Left lobe of liver (tissue), 2 donors: ENCODE results near the gene RGS16. TPM values are rescaled to one million over a fixed set of nuclear protein-coding genes. Genes with fewer than 3 reads are reported as not detected.
A peak's percentile ranks its signal among the peaks of the same experiment; 100 is the strongest.
"Not testable (repeated sequence)": the region's sequence is repeated elsewhere in the genome, so short reads cannot be mapped to it uniquely, and the experiment has no call there.

Experiments used
- ATAC-seq: fragments of 200-7000 bp; cut with Tn5 transposase; one replicate; pipeline ENCODE4 v1.9.1; 2020; ENCODE audit warnings: mild to moderate bottlenecking, moderate library complexity
- DNase-seq: peaks from one replicate; pipeline ENCODE4 v3.0.0-alpha.2; 2020; ENCODE audit warnings: low spot score
- total RNA-seq: library from RNA; stranded (reverse); gene quantifications from one replicate; pipeline ENCODE4 v1.2.1, GENCODE V29; 2021
- donor health status: DM: no; HTN: no; CAD: no; lungs with moderate emphysema.
- donor health status: DM: no; HTN: yes; CAD: no.

The RGS16 gene, protein sequence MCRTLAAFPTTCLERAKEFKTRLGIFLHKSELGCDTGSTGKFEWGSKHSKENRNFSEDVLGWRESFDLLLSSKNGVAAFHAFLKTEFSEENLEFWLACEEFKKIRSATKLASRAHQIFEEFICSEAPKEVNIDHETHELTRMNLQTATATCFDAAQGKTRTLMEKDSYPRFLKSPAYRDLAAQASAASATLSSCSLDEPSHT
- total RNA-seq: 0.15 TPM

DNA sequence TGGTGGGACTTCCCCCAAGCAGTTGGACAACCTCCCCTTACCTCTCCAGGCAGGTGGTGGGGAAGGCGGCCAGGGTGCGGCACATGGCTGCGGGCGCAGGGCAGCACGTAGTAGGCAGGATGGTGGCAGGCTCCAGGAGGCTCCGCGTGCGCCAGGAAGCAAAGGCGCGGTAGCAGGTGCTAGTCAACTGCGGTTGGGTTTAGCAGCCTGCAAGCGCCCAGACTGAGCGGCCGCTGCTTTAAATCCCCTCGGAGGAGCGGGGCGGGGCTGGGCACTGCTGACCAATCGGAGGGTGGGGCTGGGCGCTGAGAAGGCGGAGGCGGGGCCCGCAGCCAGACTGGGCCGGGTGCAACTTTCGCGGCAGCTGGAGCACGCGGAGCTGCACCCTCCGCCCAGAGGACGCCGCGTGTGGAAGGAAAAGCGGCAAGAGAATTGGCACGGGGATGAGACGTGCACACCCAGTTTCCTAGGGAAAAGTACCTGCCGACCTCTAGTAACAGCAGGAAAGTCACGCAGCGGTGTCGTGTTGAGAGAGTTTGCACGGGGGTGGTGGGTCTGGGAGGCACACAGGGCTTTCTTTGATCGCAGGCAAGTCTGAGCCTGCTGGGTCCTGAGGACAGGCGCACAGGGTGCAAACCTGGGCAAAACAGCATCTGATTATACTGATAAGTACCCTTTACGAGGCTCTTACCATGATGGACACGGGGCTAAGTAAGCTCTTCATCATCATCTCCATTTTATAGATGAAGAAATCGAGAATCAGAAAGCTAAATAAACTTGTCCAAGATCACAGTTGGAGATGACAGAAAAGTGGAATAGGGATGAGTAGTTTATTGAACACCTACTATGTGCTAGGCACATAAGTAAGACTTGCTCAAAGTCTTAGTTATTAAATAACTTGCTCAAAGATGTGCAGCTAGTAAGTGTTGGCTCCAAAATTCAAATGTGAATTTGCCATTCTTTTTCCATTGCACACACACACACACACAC, at the start of gene RGS16:
Gene RGS16, minus strand, starts transcription at position 215 of the 990 bp plus-strand sequence. Its CDS starts 130 bp downstream, at position 85.
- DNase-seq (peak; percentile 94), ATAC-seq (peak; percentile 94)

DNA sequence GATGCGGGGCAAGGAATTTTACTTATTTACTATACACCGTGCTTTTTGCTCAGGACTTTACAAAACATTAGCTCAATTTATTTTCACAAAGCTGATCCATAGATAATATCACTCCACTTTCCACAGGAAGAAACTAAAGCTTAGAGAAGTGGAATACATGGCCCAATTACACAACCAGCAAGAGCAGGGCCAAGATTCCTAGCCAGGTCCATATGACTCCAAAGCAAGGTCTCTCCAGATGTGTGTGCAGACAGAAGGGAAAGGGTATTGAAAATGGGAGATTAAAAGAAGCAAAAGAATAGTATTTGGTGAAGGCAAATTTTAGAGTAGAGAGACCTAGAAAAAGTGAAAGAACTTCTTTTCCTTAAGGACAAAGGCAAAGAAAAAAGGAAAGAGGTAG, 49.8 kb upstream of the RGS16 start:
- no peak for DNase-seq
- no peak for ATAC-seq

DNA sequence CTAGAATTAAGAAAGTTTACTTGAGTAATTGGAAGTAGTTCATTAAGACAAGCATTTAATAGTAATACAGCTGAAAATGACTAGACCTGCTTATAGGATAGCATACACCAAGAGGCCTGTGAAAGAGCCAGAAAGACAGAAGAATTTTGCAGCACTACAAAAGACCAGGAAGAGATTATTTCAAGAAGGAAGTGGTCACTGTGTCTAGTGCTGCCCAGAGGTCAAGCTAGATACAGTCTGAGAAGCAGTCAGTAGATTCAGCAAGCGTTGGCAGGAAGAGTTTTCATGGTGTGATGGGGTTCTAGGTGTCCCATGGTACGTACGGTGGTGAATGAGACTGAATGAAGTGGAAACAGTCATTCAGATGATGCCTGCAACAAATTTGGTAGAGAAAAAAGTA, 48.7 kb upstream of the RGS16 start:
- DNase-seq: no peak
- no peak for ATAC-seq

DNA sequence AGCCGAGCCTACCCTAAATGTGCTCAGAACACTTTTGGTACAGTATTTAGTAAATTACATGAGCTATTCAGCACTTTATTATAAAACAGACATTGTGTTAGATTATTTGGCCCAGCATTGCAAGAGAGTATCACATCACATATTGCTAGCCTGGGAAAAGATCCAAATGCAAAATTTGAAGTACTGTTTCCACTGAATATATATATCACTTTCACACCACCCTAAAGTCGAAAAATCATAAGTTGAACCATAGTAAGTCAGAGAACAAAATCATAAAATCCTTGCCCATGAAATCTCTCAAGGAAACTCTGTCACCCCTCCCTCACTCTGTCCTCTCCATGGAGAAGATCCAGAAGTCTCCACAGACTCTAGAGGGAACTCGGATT, 47.1 kb upstream of the RGS16 start:
- DNase-seq (no peak), ATAC-seq (no peak)

DNA sequence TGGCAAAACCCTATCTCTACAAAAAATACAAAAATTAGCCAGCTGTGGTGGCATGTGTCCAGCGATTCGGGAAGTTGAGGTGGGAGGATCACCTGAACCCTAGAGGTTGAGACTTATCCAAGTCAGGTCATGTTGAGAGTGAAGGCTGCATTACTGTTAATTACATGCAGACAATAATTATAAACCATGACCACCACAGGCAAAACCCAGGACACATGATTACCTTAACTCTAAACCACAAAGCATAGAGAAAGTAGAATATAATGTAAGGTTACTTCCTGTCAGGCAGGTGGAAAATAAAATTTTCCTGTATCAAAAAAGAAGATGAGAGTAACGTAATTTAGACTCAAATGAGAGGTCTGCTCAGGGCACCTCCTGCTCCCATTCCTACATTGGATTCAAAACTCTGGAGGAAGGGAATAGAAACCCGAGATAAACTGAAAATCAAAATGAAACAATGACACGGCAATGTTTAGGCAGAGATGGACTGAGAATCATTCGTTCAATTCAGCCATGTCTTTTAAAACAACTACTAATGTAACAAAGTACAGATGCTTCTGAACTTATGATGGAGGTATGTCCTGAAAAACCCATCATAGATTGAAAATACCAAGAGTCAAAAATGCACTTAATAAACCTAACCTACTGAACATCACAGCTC, 46.6 kb upstream of the RGS16 start:
- DNase-seq (no peak), ATAC-seq (no peak)

DNA sequence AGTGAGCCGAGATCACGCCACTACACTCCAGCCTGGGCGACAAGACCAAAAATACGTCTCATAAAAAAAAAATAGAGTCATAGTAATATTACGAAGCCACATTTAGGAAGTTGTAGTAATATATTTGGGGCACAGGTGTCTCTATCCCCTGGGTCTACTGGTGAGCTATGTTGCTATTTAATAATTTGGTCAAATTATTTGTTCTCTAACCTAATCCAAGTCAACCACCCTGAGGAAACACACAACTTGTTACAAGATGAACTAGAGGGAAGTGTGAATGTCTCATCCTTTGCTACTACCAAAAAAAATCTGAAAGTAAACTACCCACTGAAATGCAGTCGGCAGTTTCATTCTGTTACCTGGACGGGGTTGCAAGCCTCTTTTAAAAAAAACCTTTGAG, 44.9 kb upstream of the RGS16 start:
- no peak for DNase-seq
- no peak for ATAC-seq

DNA sequence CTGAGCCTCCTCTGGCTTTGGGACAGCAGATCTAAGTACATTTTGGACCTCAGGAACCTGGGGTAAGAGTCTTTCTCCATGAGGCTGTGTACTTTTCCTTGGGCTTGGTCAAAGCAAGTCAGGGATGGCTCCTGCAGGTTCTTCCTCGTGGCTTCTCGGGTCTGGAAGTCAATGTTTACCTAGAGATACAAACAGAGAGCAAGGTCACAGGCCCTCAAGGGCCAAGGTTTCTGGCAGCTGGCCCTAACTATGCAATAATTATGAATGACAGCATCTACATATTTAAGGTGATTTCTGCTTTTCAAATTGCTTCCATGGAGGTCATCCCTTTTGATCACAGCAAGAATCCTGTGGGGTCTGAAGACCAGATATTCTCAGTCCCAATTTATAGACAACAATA, 42.5 kb upstream of the RGS16 start:
- no peak for DNase-seq
- ATAC-seq: no peak

DNA sequence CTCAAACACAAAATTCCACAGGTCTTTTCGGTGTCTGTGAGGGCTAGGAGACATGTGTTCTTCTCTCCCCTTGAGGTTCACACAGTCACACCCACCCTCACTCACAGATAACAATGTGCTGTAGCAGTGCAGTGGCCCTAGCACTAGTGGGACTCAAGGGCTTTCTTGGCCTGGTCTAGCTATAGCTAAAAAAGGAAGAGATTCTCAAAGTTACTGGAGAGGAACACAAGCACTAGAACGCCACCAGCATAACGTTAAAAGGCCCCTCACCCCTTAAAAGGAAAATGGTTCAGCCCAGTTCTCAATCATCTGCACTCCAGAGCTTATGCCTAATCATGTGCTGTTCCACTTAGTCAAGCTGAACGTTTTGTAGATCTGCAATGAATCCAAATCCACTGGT, 40.7 kb upstream of the RGS16 start:
- DNase-seq (no peak), ATAC-seq (no peak)

DNA sequence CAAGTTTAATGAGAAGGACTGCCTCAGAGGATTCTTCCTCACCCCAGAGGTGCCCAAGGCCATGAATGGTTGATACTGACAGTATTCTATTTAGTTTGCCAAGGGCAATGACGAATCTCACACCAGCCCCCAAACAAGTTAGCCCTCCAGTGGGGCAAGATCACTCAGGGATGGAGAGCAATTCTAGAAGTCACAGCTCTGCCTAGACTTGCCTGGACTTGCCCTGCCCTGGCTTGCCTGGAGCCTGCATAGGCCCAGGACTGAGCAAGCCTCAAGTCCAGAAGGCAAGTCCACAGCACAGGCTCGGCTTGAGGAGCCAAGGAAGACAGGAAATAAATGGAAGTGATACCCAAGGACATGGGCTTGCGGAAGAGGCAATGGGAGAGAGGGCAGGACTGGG, 39.5 kb upstream of the RGS16 start:
- no peak for DNase-seq
- ATAC-seq: no peak

DNA sequence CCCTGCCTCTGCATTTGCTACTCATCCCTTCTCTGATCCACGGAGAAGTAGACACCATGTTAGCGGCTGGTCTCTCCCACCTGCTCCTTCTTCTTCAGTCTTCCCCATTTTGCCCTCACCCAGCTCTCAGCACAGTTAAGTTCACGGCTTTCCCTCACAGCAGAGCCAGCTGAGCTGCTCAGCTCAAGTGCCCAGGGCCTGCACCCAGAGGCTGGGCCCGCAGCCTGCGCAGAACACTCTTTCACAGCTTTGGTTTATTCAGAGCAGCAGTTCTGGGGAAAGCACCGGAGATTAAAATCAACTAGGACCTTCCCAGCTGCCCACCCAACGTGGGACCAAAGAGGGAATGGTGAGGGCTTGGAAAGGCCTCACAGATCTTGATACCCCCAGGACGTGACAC, 38.3 kb upstream of the RGS16 start:
- ATAC-seq: no peak
- no peak for DNase-seq

DNA sequence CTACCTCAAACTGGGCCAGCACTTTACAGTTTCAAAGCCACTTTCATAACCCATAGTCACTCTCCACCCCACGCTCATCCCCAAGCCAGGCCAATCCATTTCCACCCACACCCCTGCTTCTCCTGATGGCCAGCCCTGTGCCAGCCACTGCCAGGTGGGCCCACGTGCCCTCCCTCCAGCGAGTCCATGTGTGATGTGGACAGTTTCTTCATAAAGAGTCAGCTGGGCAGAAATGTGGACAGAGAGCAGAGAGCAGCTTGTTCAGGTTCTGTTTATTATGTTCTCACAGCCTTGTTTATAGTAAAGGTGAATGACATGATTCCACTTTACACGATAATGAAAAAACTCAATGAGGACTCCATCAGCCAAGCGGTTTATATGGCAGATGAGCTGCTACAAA, 37.4 kb upstream of the RGS16 start:
- peak; percentile 60 for DNase-seq
- ATAC-seq: peak; percentile 82

DNA sequence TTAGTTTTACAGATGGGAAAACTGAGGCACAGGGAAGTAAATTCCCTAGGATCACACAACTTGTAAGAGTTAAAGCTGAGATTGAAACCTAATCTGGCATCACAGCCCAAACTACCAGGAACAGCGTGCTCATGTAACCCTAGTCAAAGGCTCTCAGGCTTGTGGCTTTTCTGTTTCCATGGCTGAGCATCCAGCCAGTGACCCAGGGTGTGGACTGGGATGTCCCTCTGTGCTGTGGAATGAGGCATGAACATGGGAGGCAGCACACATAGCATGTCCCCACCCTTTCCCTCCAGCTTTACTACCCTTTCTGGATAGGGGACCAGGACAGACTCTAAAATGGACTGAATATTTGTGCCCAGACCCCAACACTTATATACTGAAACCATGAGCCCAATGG, 35.1 kb upstream of the RGS16 start:
- DNase-seq (no peak), ATAC-seq (no peak)

DNA sequence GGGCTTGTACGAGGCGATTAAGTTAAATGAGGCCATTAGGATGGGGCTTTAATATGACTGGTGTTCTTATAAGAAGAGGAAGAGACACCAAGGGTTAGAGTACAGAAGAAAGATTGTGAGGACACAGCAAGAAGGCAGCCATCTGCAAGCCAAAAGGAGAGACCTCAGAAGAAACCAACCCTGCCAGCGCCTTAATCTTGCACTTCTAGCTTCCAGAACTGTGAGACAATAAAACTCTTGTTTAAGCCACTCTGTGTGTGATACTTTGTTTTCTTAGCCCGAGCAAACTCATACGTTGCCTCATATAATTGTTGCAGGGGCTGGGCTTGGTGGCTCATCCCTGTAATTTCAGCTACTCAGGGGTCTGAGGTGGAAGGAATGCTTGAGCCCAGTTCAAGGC, 33.6 kb upstream of the RGS16 start:
- ATAC-seq (no peak), DNase-seq (no peak)

DNA sequence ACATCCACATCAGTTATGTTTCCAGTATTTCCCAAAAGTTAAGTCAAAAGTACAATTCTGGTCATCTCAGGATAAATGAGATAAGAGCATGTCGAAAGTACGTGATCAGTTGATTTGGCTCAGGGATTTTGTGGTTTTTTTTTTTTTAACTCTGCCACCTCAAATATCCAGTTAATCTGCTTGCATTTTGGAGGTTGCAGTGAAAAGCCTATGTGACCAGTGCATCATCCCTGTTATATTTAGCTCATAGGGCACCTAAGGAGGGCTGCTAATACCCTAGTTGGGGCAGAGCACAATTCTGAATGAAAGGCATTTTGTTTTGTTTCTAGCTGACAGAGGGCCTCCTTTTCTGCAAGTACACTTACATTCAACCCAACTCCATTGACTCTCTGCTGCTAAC, 31.7 kb upstream of the RGS16 start:
- ATAC-seq (peak; percentile 38), DNase-seq (no peak)

DNA sequence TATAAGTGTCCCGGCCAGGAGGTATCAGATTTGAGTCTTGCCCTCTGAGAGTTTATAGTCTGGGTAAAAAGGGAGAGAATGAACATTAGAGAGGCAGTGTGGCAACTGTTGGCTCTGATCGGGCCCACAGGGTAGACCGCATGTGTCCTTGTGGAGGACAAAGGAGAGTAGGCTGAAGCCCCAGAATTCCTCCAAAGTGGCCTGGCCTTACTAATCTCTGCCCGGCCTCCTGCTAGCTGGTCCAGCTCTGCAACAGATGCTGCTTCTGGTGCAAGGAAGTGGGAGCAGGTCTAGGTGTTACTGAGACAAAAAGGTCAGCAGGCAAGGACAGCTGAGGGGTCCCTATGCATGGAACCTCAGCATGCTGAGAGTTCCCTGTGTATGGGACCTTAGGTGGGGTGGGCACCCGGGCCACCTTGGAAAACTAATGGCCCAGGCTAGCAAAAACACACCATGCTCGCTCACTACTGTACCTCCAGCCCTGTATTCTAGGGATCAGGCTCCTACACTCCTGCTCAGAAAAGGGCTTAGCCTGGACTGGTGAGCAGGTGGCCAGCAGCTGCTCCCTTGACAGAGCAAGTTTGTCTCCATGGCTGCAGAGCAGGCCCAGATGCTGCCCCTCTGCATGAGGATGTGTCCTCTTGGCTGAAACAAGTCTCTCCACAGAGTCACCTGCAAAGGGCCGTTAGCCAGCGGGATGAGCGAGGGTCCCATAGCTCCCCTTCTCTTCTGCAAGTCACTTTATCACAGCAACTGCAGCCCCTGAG, 30.3 kb upstream of the RGS16 start:
- DNase-seq: no peak
- ATAC-seq: no peak

DNA sequence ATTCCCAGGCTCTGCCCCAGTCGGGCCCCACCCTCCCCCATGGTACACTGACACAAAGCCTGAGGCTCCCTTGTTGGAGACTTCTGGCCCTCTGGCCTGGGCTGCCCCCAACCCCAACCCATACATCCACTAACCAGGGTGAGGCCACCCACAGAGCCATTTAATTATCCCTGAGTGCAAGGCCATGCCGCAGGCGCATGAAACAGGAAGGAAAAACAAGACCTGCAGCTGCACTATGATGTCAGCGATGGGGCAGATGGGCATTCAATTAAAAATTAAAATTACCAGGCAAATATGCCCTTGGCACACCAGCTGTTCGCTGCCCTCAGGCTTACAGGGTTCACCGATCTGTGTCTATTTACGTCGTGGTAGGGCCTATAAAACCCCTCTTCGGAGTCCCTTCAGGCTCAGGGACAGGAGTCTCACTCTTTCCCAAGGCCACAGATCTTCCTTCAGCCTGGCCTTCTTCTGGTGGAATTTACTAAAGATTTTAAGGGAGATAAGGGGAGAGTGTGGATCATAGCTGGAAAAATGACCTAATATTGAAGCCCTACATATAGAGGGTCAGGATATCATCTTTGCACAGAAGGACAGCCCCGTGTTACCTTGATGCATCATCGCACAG, 29.6 kb upstream of the RGS16 start:
- no peak for ATAC-seq
- DNase-seq: no peak

DNA sequence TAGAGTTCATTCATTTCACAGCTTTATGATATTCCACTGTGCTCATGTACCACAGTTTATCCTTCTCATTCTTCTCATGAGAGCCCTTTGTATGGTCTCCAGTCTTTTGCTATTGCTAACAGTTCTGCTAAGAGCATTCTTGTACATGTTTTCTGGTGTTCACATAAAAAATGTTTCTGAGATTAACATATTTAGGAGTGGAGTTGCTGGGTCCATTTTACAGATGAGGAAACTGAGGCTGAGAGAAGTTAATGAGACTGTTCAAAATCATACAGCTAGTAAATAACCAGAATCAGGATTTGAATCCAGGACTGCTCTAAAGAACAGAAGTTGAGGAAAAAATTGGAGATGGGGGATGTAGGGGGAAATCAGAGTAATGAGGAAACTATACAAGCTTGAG, 28.8 kb upstream of the RGS16 start:
- ATAC-seq (no peak), DNase-seq (no peak)

DNA sequence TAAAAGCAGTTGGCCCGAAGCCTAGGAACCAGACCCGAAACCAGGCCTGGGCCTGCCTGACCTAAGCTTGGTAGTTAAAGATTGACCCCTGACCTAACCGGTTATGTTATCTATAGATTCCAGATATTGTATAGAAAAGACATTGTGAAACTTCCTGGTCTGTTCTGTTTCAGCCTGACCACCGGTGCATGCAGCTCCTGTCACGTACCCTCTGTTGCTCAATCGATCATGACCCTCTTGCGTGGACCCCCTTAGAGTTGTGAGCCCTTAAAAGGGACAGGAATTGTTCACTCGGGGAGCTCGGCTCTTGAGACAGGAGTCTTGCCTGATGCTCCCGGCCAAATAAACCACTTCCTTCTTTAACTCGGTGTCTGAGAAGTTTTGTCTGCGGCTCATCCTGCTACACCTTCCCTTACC, 28.3 kb upstream of the RGS16 start:
- not testable (repeated sequence) for ATAC-seq

DNA sequence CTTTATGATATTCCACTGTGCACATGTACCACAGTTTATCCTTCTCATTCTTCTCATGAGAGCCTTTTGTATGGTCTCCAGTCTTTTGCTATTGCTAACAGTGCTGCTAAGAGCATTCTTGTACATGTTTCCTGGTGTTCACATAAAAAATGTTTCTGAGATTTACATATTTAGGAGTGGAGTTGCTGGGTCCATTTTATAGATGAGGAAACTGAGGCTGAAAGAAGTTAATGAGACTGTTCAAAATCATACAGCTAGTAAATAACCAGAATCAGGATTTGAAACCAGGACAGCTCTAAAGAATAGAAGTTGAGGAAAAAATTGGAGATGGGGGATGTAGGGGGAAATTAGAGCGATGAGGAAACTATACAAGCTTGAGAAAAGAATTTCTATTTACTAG, 27.8 kb upstream of the RGS16 start:
- no peak for DNase-seq
- no peak for ATAC-seq

More for the DNA sequence above, 28.3 kb upstream of the RGS16 start:
- DNase-seq: not testable (repeated sequence)

DNA sequence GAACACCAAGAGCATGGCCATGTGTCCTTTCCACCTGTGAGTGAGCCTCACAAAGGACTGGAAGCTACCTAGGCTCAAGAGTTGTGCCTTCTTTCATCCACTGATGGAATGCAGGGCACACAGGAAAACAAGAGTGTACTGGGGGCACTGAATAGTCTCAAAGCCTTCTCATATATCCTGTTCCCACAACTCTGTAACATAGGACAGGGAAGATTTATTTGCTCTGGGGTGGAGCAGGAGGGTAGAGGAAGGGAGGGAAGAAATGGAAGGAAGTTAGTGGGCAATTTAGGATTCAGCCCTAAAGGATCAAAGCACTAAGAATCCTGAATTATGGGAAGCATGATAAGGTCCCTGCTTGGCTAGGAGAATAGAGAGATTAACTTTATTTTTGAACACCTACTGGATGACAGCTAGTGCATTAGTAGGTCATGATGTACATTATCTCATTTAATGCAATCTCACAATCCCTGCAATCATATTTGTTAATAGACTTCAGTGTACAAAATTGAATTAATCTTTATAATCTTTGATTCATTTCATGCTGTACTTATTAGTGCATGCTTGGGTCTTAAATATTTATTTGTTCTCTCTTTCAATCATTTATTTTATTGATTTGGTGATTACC, 27.0 kb upstream of the RGS16 start:
- ATAC-seq (no peak), DNase-seq (no peak)
